ENCODE results near the gene MAP1LC3A.
A peak's percentile ranks its signal among the peaks of the same experiment; 100 is the strongest.

Gene MAP1LC3A

GRCh38 chr20:34529742-34530141 lies 28.8 kb upstream of the MAP1LC3A start:
- no peak for DNase-seq (ENCODE audit: low spot score)

- no peak for DNase-seq (ENCODE audit: low spot score)
Observed at GRCh38 chr20:34530342-34530741, 28.2 kb upstream of the MAP1LC3A start.

DNA sequence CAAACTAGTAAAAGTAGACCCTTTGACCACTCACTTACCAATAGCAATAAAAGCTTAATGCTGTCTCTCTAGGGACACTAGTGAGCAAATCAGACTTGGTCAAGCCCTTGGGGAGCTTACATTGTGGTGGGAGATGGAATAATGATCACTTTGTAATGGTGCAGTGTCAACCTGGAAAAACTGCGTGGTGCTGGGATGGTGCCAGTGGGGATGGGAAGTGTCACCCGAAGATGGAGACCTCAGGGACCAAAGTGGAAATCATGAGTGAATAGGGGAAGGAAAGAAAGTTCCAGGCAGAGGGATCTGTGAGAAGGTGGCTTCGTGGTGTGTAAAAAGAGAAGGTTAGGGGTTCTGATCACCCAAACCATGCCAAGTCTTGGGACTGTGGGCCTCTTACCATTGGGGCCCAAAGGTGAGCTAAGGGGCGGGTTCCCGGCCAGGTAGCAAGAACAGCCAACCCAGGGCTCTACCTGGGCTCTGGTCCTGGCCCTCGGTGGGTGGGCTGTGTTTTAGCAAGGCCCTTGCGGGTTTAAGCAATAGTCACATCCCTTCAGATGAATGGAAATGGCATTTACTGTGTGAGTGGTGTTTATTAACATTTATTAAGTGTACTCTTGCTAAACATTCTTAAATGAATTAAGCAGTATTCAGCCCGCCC lies 26.8 kb upstream of the MAP1LC3A start:
- DNase-seq (ENCODE audit: low spot score) = no peak

DNA sequence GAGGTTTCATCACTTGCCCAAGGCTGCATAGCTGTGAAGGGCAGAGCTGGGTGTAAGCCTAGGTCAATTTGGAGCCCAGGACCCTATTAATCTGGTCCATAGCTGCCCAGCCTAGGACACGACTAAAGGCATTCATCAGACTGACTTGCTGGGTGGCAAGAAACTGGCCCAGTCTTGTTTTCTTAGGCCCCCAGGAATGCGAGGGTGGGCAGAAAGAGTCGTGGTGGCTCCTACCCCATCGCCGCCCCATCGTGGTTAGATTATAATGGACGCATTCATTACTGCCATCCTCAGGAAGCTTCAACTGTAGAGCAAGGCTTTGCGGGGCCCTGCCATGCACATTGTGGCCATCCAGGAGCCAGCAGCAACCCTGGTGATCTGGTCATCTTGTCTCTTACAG lies 26.2 kb upstream of the MAP1LC3A start:
- no peak for DNase-seq (ENCODE audit: low spot score)

DNA sequence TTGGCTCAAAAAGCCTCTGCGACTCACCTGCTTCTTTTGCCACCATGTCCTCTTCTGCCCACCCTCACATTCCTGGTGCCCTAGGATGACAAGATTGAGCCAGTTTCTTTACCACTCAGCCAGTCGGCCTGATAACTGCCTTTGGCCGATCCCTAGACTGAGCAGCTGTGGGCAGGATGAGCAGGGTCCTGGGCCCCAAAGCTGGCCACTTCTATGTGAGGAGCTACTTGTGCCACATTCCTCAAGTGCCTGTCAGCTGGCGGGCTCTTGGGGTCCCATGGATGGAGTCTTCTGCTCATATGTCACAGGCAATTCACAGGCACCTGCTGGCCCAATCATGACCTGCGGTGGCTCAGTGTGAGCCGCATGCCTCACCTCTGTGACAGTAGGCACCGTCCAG lies 25.8 kb upstream of the MAP1LC3A start:
- DNase-seq (ENCODE audit: low spot score) = no peak

- no peak for DNase-seq (ENCODE audit: low spot score)
Observed at GRCh38 chr20:34534391-34535165, 23.9 kb upstream of the MAP1LC3A start.

- DNase-seq (ENCODE audit: low spot score) = no peak
Observed at GRCh38 chr20:34535301-34535840, 23.1 kb upstream of the MAP1LC3A start.

DNA sequence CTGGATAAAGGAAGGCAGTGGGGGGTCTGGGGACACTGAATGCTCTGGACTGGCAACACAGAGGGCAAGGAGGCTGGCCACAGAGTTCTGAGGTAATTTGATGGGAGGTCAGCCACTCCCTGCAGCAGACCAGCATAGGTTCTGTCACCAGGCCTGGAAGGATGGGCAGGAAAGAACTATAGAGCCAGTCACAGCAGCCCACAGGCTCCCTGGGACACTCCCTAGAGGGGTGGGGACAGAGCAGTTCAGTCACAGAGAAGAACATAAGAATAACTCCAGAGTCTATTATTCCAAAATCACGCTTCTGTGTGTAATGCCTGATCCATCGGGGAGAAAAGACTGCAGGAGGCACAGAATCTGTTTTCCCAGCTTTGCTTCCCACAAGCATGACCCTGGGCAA lies 22.7 kb upstream of the MAP1LC3A start:
- no peak for DNase-seq (ENCODE audit: low spot score)

GRCh38 chr20:34536798-34537394 lies 21.6 kb upstream of the MAP1LC3A start:
- no peak for DNase-seq (ENCODE audit: low spot score)

DNA sequence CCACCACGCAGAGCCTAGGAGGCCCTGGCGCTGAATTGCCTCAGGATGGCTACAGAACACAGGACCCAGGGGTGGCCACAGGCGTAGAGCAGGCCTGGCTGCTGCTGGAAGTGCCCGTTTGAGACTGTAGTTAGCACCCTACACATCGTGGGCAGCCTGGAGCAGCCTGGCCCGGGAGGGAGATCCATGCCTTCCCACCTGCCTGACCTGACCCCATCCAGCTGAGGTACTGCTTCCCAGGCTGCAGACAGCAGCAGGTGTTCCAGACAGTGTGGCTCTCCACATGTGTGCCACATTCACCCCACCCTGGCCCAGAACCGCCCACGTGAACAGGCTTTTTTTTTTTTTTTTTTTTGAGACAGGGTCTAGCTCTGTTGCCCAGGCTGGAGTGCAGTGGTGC lies 20.9 kb upstream of the MAP1LC3A start:
- no peak for DNase-seq (ENCODE audit: low spot score)

- DNase-seq (ENCODE audit: low spot score) = peak; percentile 45
Observed at GRCh38 chr20:34538671-34539123, 19.8 kb upstream of the MAP1LC3A start.

GRCh38 chr20:34539756-34540155 lies 18.8 kb upstream of the MAP1LC3A start:
- DNase-seq (ENCODE audit: low spot score) = no peak

DNA sequence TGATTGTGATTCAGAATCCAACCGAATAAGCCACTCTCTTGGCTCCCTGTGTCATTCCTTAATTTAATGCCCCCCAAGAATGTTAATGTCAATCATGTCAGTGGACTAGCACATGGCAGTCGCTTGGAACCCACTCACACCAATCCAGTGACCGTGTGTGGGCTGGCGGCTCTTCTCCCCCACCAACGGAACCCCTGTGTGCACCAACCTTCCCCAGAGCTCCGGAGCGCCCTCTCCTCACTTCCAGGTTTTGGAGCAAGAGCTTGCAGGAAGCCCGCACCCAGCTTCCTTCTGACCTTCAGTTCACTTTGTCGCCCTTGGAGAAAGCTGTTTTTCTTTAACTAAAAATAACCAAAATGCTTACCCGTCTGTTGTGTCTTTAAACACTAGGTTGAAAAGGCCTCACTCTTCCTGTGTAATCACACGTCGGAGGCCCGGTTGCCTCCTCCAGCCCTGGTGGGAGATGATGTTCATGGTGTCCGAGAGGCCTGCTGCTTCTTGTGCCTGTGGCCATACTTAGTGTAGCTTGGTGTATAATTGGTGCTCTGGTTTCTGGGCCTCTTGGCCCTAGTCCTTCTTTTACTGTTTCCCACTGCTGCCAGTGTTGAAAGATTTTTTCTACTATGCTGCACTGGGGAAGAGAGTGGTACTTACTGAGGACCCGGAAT lies 17.8 kb upstream of the MAP1LC3A start:
- no peak for DNase-seq (ENCODE audit: low spot score)

DNA sequence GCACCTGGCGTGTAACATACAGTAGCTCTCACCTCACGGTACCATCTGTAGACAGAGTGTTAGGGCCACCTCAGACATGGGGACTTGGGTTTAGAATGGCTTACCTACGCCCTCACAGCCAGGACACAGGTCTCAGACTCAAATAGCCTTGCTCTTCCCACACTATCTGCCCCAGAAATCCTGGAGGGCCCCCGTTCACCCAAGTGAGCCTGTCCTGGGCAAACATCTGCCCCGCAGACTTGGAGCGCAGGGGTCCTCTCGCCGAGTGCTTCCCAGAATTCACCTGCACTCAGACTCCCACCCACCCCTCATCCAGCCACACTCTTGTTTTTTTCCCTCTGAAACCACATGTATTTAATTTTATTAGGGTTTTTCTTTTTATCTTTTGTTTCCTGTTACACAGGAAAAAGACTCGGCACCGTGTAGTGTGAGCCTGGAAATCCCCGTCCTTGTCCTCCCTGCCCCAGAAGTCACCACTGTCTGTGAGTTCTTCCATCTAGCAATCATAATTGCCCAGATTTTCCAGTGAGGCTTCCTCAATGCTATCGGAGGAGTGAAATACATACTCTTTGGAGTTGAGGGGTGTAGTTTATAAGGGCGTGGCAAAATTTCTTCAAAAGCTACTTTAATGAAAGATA lies 17.1 kb upstream of the MAP1LC3A start:
- no peak for DNase-seq (ENCODE audit: low spot score)

DNA sequence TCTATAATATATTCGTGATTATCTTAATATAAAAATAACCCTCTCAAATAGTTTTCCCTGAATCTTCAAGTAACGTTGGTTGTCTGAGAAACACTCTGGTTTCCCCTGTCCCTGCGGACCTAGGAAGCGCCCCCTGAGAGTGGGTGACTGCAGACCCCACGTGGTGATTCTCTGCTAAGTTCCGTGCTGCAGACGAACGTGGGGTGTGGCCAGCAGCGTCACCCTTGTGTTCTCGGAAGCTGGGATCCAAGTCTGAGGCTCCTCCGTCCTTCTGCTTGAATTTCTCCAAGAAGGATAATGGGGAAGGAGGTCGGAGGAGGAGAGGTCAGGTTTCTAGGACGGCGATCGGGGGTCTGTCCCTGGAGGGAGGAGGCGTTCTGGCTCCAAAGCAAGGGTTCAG lies 16.6 kb upstream of the MAP1LC3A start:
- no peak for DNase-seq (ENCODE audit: low spot score)

DNA sequence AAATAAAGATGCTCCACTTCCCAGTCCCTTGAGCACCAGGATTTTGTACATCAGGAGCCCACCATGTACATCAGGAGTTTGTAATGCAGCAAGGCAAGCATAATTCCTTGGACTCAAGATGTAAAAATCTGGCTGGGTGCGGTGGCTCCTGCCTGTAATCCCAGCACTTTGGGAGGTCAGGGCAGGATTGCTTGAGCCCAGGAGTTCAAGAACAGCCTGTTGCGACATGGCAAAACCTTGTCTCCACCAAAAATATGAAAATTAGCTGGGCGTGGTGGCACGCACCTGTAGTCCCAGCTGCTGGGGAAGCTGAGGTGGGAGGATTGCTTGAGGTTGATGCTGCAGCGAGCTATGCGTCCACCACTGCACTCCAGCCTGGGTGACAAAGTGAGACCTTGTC lies 16.1 kb upstream of the MAP1LC3A start:
- DNase-seq (ENCODE audit: low spot score) = no peak

GRCh38 chr20:34543463-34544056 lies 15.0 kb upstream of the MAP1LC3A start:
- no peak for DNase-seq (ENCODE audit: low spot score)

DNA sequence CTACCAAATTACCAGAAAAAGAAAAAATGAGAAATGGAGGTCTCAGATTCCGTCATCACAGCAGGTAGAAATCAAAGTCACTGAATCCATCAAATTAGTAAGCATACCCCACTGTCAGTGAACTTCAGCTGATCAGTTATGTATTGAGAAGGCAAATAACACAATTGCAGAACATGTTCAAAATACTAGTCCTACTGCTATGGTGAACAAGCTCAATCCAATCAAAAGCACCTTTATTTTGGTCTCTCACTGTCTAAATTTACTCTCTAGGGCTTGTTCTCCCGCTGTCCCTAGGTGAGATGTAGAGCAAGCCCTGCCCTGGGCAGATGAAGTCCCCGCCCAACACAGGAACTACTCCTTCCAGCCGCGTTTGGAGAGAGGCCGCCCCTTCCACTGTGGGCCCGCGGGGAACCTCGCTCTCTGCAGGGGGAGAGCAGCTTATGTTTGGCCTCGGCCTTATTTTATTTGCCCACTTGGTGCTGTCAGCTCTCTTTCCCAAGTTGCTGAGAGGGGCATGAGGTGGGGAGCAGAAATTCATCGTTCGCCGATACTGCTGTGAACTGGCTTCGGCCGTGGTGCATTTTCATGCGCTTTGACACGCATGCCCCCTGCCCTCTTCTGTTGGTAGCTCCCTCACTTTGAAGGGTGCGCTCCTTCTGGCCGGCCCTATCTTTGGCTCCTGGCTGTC lies 14.3 kb upstream of the MAP1LC3A start:
- DNase-seq (ENCODE audit: low spot score) = no peak

DNA sequence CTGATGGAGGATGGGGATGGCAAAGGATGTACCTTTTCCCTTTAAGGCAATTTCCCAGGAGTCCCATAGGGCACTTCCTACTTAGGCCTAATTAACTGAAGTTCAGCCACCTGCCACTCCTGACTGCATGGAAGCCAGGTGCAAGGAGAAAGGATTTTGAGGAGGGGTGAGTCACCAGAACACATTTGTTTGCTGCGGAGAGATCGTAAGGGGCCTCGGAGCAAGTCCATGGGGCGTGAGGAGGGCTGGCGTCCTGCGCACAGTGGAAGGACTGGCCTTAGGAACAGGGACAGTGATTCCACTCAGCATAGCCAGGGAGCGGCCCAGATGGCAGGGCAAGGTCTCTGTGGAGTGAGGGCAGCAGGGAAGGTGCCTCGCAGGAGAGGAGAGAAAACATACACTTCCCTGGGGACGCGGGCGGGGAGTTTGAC lies 11.8 kb upstream of the MAP1LC3A start:
- no peak for DNase-seq (ENCODE audit: low spot score)

DNA sequence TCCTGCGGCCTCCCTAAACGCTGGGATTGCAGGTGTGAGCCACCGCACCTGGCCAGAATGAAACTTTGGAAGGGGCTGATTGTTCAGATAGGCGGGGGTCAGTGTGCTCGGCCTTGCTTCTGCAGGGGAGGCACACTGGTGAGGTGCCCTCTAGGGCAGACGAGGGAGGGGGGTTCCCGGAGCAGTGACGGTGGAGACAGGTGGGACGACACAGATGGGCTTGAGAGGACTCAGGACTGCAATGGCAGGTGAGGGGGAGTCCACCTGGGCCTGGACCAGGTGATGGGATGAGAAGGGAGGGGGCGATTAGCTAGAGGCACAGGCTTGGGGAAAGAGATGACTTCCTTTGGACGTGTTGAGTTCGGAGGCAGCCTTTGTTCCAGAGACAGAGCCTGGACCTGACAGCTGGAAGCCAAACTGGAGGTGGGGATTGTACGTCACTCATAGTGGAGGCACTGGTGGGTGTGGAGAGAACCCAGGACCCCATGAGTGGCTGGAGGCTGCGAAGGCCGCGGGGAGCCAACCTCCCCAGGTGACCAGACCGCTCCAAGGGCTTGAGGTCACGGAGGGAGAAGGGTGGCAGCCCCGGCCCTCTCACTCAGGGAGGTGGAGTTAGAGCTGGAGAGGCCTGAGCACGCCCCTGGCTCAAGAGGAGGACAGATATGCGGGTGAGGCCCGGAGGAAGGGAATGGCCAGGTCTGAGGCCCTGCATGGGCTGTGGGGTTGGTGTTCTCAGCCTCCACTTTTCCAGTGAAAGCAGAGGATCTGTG lies 10.5 kb upstream of the MAP1LC3A start:
- DNase-seq (ENCODE audit: low spot score) = no peak

All from RKO (cell line).